ENCODE measurements around the gene BUB3. TPM values are rescaled to one million over a fixed set of nuclear protein-coding genes. Genes with fewer than 3 reads are reported as not detected.

BUB3 gene
- total RNA-seq, 4 donors from 2014 or later: 43.0 to 84.0 (median 49.2) TPM

DNA sequence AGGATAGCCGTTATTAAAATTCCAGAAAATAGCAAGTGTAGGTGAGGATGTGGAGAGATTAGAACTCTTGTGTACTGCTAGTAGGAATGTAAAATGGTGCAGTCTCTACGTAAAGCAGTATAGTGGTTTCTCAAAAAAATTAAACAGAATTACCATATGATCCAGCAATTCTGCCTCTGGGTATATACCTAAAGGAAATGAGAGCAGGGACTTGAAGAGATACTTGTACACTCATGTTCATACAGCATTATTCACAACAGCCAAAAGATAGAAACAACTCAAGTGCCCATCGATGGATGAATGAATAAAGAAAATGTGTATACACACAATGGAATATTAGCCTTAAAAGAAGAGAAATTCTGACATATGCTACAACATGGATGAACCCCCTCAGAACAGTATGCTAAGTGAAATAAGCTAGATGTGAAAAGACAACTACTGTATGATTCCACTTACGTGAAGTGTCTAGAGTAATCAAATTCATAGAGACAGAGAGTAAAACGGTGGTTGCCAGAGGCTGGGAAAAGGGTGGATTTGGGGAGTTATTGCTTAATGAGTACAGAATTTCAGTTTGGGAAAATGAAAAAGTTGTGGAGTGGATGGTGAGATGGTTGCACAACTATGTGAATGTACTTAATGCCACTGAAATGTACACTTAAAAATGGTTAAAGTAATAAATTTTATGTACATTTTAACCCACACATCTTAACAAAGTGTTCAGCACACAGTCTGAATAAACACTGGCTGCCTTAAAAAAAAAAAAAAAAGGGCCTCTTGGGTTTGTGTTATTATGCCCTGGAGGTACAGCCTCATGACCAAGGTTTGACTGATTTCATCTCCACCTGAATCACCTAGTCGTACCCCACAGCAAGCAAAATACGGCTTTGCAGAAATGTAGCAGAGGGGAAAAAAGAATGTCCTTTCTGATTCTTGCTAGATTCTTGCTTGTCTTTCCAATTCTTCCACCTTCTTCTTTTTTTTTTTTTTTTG is 26.2 kb downstream of the BUB3 start:
- no peak overlapping the region for H3K27ac ChIP-seq
- TF ChIP-seq POLR2A (IDR thresholded peaks at IDR 0.05): no peak
- TF ChIP-seq, protein P1, sequence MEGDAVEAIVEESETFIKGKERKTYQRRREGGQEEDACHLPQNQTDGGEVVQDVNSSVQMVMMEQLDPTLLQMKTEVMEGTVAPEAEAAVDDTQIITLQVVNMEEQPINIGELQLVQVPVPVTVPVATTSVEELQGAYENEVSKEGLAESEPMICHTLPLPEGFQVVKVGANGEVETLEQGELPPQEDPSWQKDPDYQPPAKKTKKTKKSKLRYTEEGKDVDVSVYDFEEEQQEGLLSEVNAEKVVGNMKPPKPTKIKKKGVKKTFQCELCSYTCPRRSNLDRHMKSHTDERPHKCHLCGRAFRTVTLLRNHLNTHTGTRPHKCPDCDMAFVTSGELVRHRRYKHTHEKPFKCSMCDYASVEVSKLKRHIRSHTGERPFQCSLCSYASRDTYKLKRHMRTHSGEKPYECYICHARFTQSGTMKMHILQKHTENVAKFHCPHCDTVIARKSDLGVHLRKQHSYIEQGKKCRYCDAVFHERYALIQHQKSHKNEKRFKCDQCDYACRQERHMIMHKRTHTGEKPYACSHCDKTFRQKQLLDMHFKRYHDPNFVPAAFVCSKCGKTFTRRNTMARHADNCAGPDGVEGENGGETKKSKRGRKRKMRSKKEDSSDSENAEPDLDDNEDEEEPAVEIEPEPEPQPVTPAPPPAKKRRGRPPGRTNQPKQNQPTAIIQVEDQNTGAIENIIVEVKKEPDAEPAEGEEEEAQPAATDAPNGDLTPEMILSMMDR (IDR thresholded peaks at IDR 0.05 in 4 of 5, conservative IDR thresholded peaks at IDR 0.05 in 1 of 5): no peak
- H3K4me3 ChIP-seq: no peak overlapping the region
- no peaks in the 10 kb centered on the region for H3K36me3 ChIP-seq
- DNase-seq (no peak), ATAC-seq (no peak)
- in situ Hi-C loops (cut with MboI; ENCODE audit: low sequenced_read_pairs in 4 of 4) (no loop called here), intact Hi-C loops (cut with DNase I; ENCODE audit: low total_unique reads) (no loop called here)
- no peaks in the 10 kb centered on the region for H3K4me1 ChIP-seq
- H3K27me3 ChIP-seq: no peaks in the 10 kb centered on the region
- H3K9me3 ChIP-seq: no peaks in the 10 kb centered on the region

DNA sequence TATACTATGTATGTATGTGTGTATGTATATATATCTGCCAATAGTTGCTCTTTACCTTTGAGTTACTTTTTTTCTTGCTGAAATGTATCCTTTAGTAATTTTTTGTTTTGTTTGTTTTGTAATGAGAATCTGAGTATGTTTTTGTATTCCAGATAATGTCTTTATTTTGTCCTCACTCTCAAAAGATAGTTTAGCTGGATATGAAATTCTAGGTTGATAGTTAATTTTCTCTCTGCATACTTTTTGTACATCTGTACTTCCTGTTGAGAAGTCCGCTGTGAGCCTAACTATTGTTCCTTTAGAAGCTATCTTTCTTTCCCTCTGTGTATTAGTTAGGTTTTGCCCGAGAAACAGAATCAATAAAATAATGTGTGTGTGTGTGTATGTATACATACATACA is 29.5 kb downstream of the BUB3 start:
- no peak overlapping the region for H3K4me3 ChIP-seq
- no peaks in the 10 kb centered on the region for H3K9me3 ChIP-seq
- H3K36me3 ChIP-seq: no peaks in the 10 kb centered on the region
- no peaks in the 10 kb centered on the region for H3K4me1 ChIP-seq
- in situ Hi-C loops (cut with MboI; ENCODE audit: low sequenced_read_pairs in 4 of 4): no loop called here
- no peak overlapping the region for H3K27ac ChIP-seq
- DNase-seq (no peak), ATAC-seq (no peak)
- H3K27me3 ChIP-seq: no peaks in the 10 kb centered on the region
- intact Hi-C loops (cut with DNase I; ENCODE audit: low total_unique reads): no loop called here
- TF ChIP-seq, protein P1 (IDR thresholded peaks at IDR 0.05 in 4 of 5, conservative IDR thresholded peaks at IDR 0.05 in 1 of 5): no peak
- no peak for TF ChIP-seq POLR2A (IDR thresholded peaks at IDR 0.05)

DNA sequence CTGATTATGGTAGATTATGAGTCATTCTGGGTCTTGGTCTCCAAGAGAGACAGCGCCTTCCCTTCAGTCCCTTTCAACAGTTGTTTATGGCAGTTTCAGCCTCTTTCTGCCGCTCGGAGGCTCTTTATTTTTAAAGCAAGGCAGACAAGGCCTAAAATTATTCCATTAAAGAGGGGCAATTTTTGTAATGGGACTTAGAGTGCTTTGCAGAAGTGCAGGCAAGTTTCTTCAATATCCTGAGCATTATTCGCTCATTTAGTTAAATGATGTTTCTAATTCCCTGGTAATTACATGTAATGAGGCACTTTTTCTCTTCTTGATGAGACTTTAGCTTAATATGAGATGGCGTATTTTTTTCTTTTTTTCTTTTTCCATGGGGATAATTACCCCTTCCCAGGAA is 33.6 kb downstream of the BUB3 start:
- intact Hi-C loops (cut with DNase I; ENCODE audit: low total_unique reads): no loop called here
- no peak overlapping the region for H3K4me3 ChIP-seq
- TF ChIP-seq POLR2A (IDR thresholded peaks at IDR 0.05): no peak
- TF ChIP-seq, protein P1 (IDR thresholded peaks at IDR 0.05 in 4 of 5, conservative IDR thresholded peaks at IDR 0.05 in 1 of 5): no peak
- no peaks in the 10 kb centered on the region for H3K9me3 ChIP-seq
- in situ Hi-C loops (cut with MboI; ENCODE audit: low sequenced_read_pairs in 4 of 4): no loop called here
- H3K27ac ChIP-seq: no peak overlapping the region
- no peaks in the 10 kb centered on the region for H3K27me3 ChIP-seq
- H3K4me1 ChIP-seq: no peaks in the 10 kb centered on the region
- ATAC-seq (no peak), DNase-seq (no peak)
- H3K36me3 ChIP-seq: no peaks in the 10 kb centered on the region

DNA sequence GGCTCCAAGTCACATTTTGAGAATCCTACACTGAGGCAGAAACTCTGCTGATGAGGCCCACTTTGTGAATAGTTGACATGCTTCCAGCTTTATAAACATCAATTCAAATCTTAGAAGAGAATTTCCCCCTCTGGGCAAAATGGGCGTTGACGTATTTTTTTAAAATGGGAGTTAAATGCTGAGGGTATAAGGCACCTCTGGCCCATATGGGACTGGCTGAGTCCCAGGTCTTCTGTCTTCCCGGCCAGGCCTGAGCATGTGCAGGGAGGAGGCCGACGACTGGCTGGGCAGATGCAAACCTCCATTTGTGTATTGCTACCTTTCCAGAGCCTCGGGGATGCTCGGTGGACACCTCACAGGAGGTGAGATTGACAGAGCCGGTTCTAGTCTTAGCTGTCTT is 37.7 kb downstream of the BUB3 start:
- no peak for DNase-seq
- no peak for ATAC-seq
- intact Hi-C loops (cut with DNase I; ENCODE audit: low total_unique reads) (no loop called here), in situ Hi-C loops (cut with MboI; ENCODE audit: low sequenced_read_pairs in 4 of 4) (no loop called here)
- no peaks in the 10 kb centered on the region for H3K4me1 ChIP-seq
- no peak overlapping the region for H3K27ac ChIP-seq
- H3K9me3 ChIP-seq: no peaks in the 10 kb centered on the region
- H3K4me3 ChIP-seq: no peak overlapping the region
- no peaks in the 10 kb centered on the region for H3K36me3 ChIP-seq
- TF ChIP-seq, protein P1 (IDR thresholded peaks at IDR 0.05 in 4 of 5, conservative IDR thresholded peaks at IDR 0.05 in 1 of 5): no peak
- no peak for TF ChIP-seq POLR2A (IDR thresholded peaks at IDR 0.05)
- no peaks in the 10 kb centered on the region for H3K27me3 ChIP-seq
